WTC11 (cell line): ENCODE measurements around the gene PHF24.

ENCODE experiments used
- CTCF ChIP-seq: fragments of 200-600 bp; IDR thresholded peaks from 2 replicates; pipeline ENCODE4 v1.8.0; 2022; ENCODE audit warnings: antibody characterized with exemption
- MAX ChIP-seq: sonication (generic); formaldehyde crosslinking; IDR thresholded peaks from 2 replicates; pipeline ENCODE4 v1.8.0; 2022; ENCODE audit warnings: mild to moderate bottlenecking, missing genetic modification reagents
- NR1H2 ChIP-seq: sonication (generic); formaldehyde crosslinking; IDR thresholded peaks from 2 replicates; pipeline ENCODE4 v1.9.0; 2021; ENCODE audit warnings: mild to moderate bottlenecking, moderate library complexity, missing genetic modification reagents
- TF ChIP-seq, protein P1 (sequence below): sonication (generic); formaldehyde crosslinking; conservative IDR thresholded peaks from 2 replicates; pipeline ENCODE4 v1.8.1; 2022; ENCODE audit warnings: mild to moderate bottlenecking, missing genetic modification reagents
- TF ChIP-seq, protein P2 (sequence below): sonication (generic); formaldehyde crosslinking; IDR thresholded peaks from 2 replicates; pipeline ENCODE4 v1.8.0; 2022; ENCODE audit warnings: mild to moderate bottlenecking, missing genetic modification reagents

- TF ChIP-seq, protein P1, sequence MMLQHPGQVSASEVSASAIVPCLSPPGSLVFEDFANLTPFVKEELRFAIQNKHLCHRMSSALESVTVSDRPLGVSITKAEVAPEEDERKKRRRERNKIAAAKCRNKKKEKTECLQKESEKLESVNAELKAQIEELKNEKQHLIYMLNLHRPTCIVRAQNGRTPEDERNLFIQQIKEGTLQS (CRISPR knock-in tag) = no peak
- TF ChIP-seq CTCF (no peak), NR1H2 (CRISPR knock-in tag) (no peak), MAX (no peak)
- TF ChIP-seq, protein P2, sequence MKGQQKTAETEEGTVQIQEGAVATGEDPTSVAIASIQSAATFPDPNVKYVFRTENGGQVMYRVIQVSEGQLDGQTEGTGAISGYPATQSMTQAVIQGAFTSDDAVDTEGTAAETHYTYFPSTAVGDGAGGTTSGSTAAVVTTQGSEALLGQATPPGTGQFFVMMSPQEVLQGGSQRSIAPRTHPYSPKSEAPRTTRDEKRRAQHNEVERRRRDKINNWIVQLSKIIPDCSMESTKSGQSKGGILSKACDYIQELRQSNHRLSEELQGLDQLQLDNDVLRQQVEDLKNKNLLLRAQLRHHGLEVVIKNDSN (CRISPR knock-in tag) = no peak
Observed at GRCh38 chr9:34995670-34996060, 37.6 kb downstream of the PHF24 start.
